ENCODE measurements around the gene TRAP1.

GRCh38 chr16:3761375-3762106, 44.2 kb upstream of the TRAP1 start:
- TF ChIP-seq CTCF (IDR thresholded peaks at IDR 0.05) (no peak), E2F6 (IDR thresholded peaks at IDR 0.05; ENCODE audit: borderline replicate concordance, low read depth) (no peak), JUN (IDR thresholded peaks at IDR 0.05) (no peak), REST (IDR thresholded peaks at IDR 0.05) (no peak), KDM1A (IDR thresholded peaks at IDR 0.05; ENCODE audit: low read depth) (no peak), RAD21 (conservative IDR thresholded peaks at IDR 0.05 in 1 of 2, IDR thresholded peaks at IDR 0.05 in 1 of 2) (no peak)

Data from A549 (cell line).